ENCODE results near the gene URB2. TPM values are rescaled to one million over a fixed set of nuclear protein-coding genes. Genes with fewer than 3 reads are reported as not detected.

URB2 gene
- total RNA-seq, 5 donors from 2014 or later (not counting 1 experiment from before 2014, with no cell fraction given), result 8.5 to 13.7 (median 12.7) TPM

DNA sequence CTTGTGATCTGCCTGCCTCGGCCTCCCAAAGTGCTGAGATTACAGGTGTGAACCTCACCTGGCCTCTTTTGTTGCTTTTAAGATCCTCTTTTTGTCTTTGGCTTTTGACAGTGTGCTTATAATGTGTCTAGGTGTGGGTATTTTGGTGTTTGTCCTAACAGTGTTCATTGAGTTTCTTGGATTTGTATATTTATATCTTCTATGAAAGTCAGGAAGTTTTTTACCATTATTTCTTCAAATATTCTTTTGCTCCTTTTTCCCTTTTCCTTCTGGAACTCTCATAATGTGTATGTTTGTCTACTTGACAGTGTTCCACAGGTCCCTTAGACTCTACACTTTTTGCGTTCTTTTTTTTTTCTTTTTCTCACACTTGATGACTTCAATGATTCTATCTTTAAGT, 59.1 kb downstream of the URB2 start:
- H3K27me3 ChIP-seq (replicated peaks in 1 of 2; ENCODE audit: control insufficient read depth in 2 of 2, extremely low read depth in 1 of 2, insufficient read depth in 2 of 2, low read length in 1 of 2), result peaks cover 0 to 3% of the 10 kb centered on the region in 2 experiments
- H3K27ac ChIP-seq (ENCODE audit: low read length), result no peak overlapping the region
- H3K4me1 Mint-ChIP-seq, result no peaks in the 10 kb centered on the region
- peaks cover 4 to 11% of the 10 kb centered on the region in 2 donors for H3K27me3 Mint-ChIP-seq
- DNase-seq, result no peak
- no peak overlapping the region for H3K27ac Mint-ChIP-seq
- no peaks in the 10 kb centered on the region for H3K9me3 ChIP-seq
- CTCF ChIA-PET, result no interaction called here
- no peak overlapping the region for H3K4me3 ChIP-seq (ENCODE audit: control insufficient read depth in 1 of 2, extremely low read depth in 1 of 2, low read length in 1 of 2)
- H3K4me1 ChIP-seq (ENCODE audit: control insufficient read depth in 1 of 2, extremely low read depth in 1 of 2, insufficient read depth in 2 of 2, low read length in 2 of 2), result no peaks in the 10 kb centered on the region
- H3K9me3 Mint-ChIP-seq, result peaks cover 3 to 17% (median 16%) of the 10 kb centered on the region in 3 donors
- no peaks in the 10 kb centered on the region for H3K36me3 ChIP-seq (ENCODE audit: control insufficient read depth in 2 of 2, extremely low read depth in 1 of 2, insufficient read depth in 1 of 2, low read length in 1 of 2)
- peaks cover 10% of the 10 kb centered on the region for H3K36me3 Mint-ChIP-seq
- POLR2A ChIA-PET, result no interaction called here
- 86% methylated on average over 1 of the region's 2 CpGs for WGBS (ENCODE audit: insufficient coverage)
- ATAC-seq (replicated peaks in 1 of 4), result no peak
- no peak overlapping the region for H3K4me3 Mint-ChIP-seq

GRCh38 chr1:229689273-229689672, 63.2 kb downstream of the URB2 start:
- peak in 4 of 35 experiments; percentile 8 to 15 (median 12) for DNase-seq
- Histone ChIP-seq H3K27ac (ENCODE audit: low read length) (no peak overlapping the region), H3K4me1 (ENCODE audit: control insufficient read depth in 1 of 2, extremely low read depth in 1 of 2, insufficient read depth in 2 of 2, low read length in 2 of 2) (peaks cover 9 to 13% of the 10 kb centered on the region in 2 experiments), H3K27me3 (replicated peaks in 1 of 2; ENCODE audit: control insufficient read depth in 2 of 2, extremely low read depth in 1 of 2, insufficient read depth in 2 of 2, low read length in 1 of 2) (peaks cover 0 to 8% of the 10 kb centered on the region in 2 experiments), H3K36me3 (ENCODE audit: control insufficient read depth in 2 of 2, extremely low read depth in 1 of 2, insufficient read depth in 1 of 2, low read length in 1 of 2) (no peaks in the 10 kb centered on the region), H3K9me3 (no peaks in the 10 kb centered on the region), H3K4me3 (ENCODE audit: control insufficient read depth in 1 of 2, extremely low read depth in 1 of 2, low read length in 1 of 2) (no peak overlapping the region)
- Mint-ChIP-seq H3K4me3 (no peak overlapping the region), H3K4me1 (peaks cover 12 to 26% (median 13%) of the 10 kb centered on the region in 3 donors), H3K27me3 (peaks cover 4 to 15% of the 10 kb centered on the region in 2 donors), H3K27ac (no peak overlapping the region), H3K9me3 (peaks cover 3 to 17% (median 13%) of the 10 kb centered on the region in 3 donors), H3K36me3 (peaks cover 10% of the 10 kb centered on the region)
- ChIA-PET CTCF (no interaction called here), POLR2A (no interaction called here)
- ATAC-seq (replicated peaks in 1 of 4), result peak; percentile 50 to 75 (median 59)
- no CpG with 5 or more reads among the region's 4 CpGs for WGBS (ENCODE audit: insufficient coverage)

GRCh38 chr1:229689904-229690303, 63.9 kb downstream of the URB2 start:
- Histone ChIP-seq H3K9me3 (no peaks in the 10 kb centered on the region), H3K4me1 (ENCODE audit: control insufficient read depth in 1 of 2, extremely low read depth in 1 of 2, insufficient read depth in 2 of 2, low read length in 2 of 2) (peaks cover 11 to 13% of the 10 kb centered on the region in 2 experiments), H3K36me3 (ENCODE audit: control insufficient read depth in 2 of 2, extremely low read depth in 1 of 2, insufficient read depth in 1 of 2, low read length in 1 of 2) (no peaks in the 10 kb centered on the region), H3K27ac (ENCODE audit: low read length) (no peak overlapping the region), H3K27me3 (replicated peaks in 1 of 2; ENCODE audit: control insufficient read depth in 2 of 2, extremely low read depth in 1 of 2, insufficient read depth in 2 of 2, low read length in 1 of 2) (peaks cover 0 to 10% of the 10 kb centered on the region in 2 experiments), H3K4me3 (ENCODE audit: control insufficient read depth in 1 of 2, extremely low read depth in 1 of 2, low read length in 1 of 2) (no peak overlapping the region)
- no peak overlapping the region for H3K27ac Mint-ChIP-seq
- H3K4me3 Mint-ChIP-seq, result no peak overlapping the region
- POLR2A ChIA-PET, result no interaction called here
- 96% methylated on average over 6 of the region's 7 CpGs for WGBS (ENCODE audit: insufficient coverage)
- H3K4me1 Mint-ChIP-seq, result peaks cover 12 to 26% (median 13%) of the 10 kb centered on the region in 3 donors
- peaks cover 10% of the 10 kb centered on the region for H3K36me3 Mint-ChIP-seq
- DNase-seq, result no peak
- peaks cover 4 to 15% of the 10 kb centered on the region in 2 donors for H3K27me3 Mint-ChIP-seq
- CTCF ChIA-PET, result no interaction called here
- ATAC-seq (replicated peaks in 1 of 4), result no peak
- peaks cover 3 to 16% (median 13%) of the 10 kb centered on the region in 3 donors for H3K9me3 Mint-ChIP-seq

DNA sequence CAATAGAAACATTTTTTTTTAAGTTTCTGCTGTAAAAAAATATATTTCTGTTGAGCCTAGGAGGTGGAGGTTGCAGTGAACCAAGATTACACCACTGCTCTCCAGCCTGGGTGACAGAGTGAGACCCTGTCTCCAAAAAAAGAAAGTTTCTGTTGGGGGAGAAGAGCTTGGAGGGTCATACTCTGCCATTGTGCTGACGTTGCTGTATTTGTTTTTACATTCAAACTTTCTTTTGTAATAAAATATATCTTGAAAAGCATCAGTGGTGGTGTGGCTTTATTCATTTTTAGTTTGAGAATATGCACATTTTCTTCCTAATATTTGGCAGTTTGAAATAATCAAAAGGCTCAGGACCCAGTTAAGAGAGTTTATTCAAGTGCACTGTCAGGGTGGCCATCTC, 64.6 kb downstream of the URB2 start:
- ATAC-seq (replicated peaks in 1 of 4) (no peak), DNase-seq (no peak)
- CTCF ChIA-PET, result no interaction called here
- peaks cover 11 to 13% of the 10 kb centered on the region in 2 experiments for H3K4me1 ChIP-seq (ENCODE audit: control insufficient read depth in 1 of 2, extremely low read depth in 1 of 2, insufficient read depth in 2 of 2, low read length in 2 of 2)
- H3K4me3 ChIP-seq (ENCODE audit: control insufficient read depth in 1 of 2, extremely low read depth in 1 of 2, low read length in 1 of 2), result no peak overlapping the region
- no peaks in the 10 kb centered on the region for H3K36me3 ChIP-seq (ENCODE audit: control insufficient read depth in 2 of 2, extremely low read depth in 1 of 2, insufficient read depth in 1 of 2, low read length in 1 of 2)
- Mint-ChIP-seq H3K4me3 (no peak overlapping the region), H3K27me3 (peaks cover 3 to 10% of the 10 kb centered on the region in 2 donors), H3K36me3 (peaks cover 4% of the 10 kb centered on the region), H3K4me1 (peaks cover 12 to 26% (median 13%) of the 10 kb centered on the region in 3 donors), H3K27ac (no peak overlapping the region), H3K9me3 (peaks cover 2 to 9% (median 5%) of the 10 kb centered on the region in 3 donors)
- no CpG with 5 or more reads among the region's 1 CpG for WGBS (ENCODE audit: insufficient coverage)
- no peaks in the 10 kb centered on the region for H3K9me3 ChIP-seq
- POLR2A ChIA-PET, result no interaction called here
- peaks cover 0 to 10% of the 10 kb centered on the region in 2 experiments for H3K27me3 ChIP-seq (replicated peaks in 1 of 2; ENCODE audit: control insufficient read depth in 2 of 2, extremely low read depth in 1 of 2, insufficient read depth in 2 of 2, low read length in 1 of 2)
- no peak overlapping the region for H3K27ac ChIP-seq (ENCODE audit: low read length)

GRCh38 chr1:229691362-229691761, 65.3 kb downstream of the URB2 start:
- peaks cover 11 to 13% of the 10 kb centered on the region in 2 experiments for H3K4me1 ChIP-seq (ENCODE audit: control insufficient read depth in 1 of 2, extremely low read depth in 1 of 2, insufficient read depth in 2 of 2, low read length in 2 of 2)
- no peak overlapping the region for H3K27ac ChIP-seq (ENCODE audit: low read length)
- H3K27me3 ChIP-seq (replicated peaks in 1 of 2; ENCODE audit: control insufficient read depth in 2 of 2, extremely low read depth in 1 of 2, insufficient read depth in 2 of 2, low read length in 1 of 2), result peaks cover 0 to 13% of the 10 kb centered on the region in 2 experiments
- H3K36me3 Mint-ChIP-seq, result no peaks in the 10 kb centered on the region
- ChIA-PET CTCF (no interaction called here), POLR2A (no interaction called here)
- peaks cover 0 to 8% of the 10 kb centered on the region in 2 donors for H3K27me3 Mint-ChIP-seq
- no peak overlapping the region for H3K27ac Mint-ChIP-seq
- ATAC-seq (replicated peaks in 1 of 4) (no peak), DNase-seq (peak in 1 of 35 experiments; percentile 6)
- H3K4me3 ChIP-seq (ENCODE audit: control insufficient read depth in 1 of 2, extremely low read depth in 1 of 2, low read length in 1 of 2), result no peak overlapping the region
- H3K4me1 Mint-ChIP-seq, result peaks cover 12 to 26% (median 13%) of the 10 kb centered on the region in 3 donors
- no peak overlapping the region for H3K4me3 Mint-ChIP-seq
- no peaks in the 10 kb centered on the region for H3K36me3 ChIP-seq (ENCODE audit: control insufficient read depth in 2 of 2, extremely low read depth in 1 of 2, insufficient read depth in 1 of 2, low read length in 1 of 2)
- peaks cover 0 to 3% (median 0%) of the 10 kb centered on the region in 3 donors for H3K9me3 Mint-ChIP-seq
- WGBS (ENCODE audit: insufficient coverage), result 100% methylated on average over 1 of the region's 6 CpGs
- H3K9me3 ChIP-seq, result no peaks in the 10 kb centered on the region

DNA sequence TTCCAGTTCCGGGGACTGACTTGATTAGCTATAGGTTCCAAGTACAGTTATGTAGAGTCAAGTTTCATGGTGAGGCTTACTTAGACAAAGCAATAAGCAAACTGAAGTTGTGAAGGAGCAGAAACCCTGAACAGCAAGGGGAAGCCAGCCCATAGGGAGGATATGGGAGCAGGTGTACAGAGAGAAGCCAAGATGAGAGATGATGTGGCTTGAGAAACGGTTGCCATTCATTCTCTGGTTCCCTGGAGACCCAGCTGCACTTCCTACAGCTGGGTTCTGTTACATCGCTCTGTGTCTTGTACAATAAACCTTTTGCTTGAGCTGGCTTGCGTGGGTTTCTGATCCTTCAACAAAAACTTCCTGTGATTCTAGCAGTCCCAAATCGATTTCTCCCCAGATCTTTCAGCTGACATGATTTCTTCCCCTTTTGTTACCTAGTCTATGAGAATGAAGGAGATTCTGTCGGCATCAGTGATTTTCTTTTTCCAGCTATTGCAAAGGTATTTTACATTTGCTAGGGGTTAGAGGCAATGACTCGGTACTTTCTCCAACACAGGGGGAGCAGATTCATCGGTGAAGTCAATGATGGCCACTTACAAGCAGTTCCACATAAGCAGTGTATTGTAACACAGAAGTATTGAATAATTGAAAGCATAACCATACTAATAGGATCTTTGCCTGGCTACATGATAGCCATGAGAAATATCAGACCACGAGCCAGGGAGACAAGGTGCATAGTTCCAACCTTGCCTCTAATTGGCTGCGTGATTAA, 67.3 kb downstream of the URB2 start:
- DNase-seq (no peak), ATAC-seq (replicated peaks in 1 of 4) (no peak)
- CTCF ChIA-PET, result no interaction called here
- Histone ChIP-seq H3K27ac (ENCODE audit: low read length) (no peak overlapping the region), H3K27me3 (replicated peaks in 1 of 2; ENCODE audit: control insufficient read depth in 2 of 2, extremely low read depth in 1 of 2, insufficient read depth in 2 of 2, low read length in 1 of 2) (peaks cover 0 to 16% of the 10 kb centered on the region in 2 experiments), H3K9me3 (no peaks in the 10 kb centered on the region), H3K36me3 (ENCODE audit: control insufficient read depth in 2 of 2, extremely low read depth in 1 of 2, insufficient read depth in 1 of 2, low read length in 1 of 2) (no peaks in the 10 kb centered on the region), H3K4me1 (ENCODE audit: control insufficient read depth in 1 of 2, extremely low read depth in 1 of 2, insufficient read depth in 2 of 2, low read length in 2 of 2) (peaks cover 11 to 13% of the 10 kb centered on the region in 2 experiments), H3K4me3 (ENCODE audit: control insufficient read depth in 1 of 2, extremely low read depth in 1 of 2, low read length in 1 of 2) (no peak overlapping the region)
- Mint-ChIP-seq H3K27ac (no peak overlapping the region), H3K27me3 (peaks cover 0 to 16% of the 10 kb centered on the region in 2 donors), H3K36me3 (no peaks in the 10 kb centered on the region), H3K4me3 (no peak overlapping the region), H3K9me3 (no peaks in the 10 kb centered on the region), H3K4me1 (peaks cover 12 to 26% (median 13%) of the 10 kb centered on the region in 3 donors)
- POLR2A ChIA-PET, result interaction anchor here in 1 of 2 donors (0.9 kb wide), 1 partner anchor 20 kb away, joined by 3 read pairs; no protein-coding TSS in a partner anchor
- WGBS (ENCODE audit: insufficient coverage), result 84% methylated on average over 6 of the region's 10 CpGs
